ENCODE measurements around the gene CPLX3.

CPLX3 gene

GRCh38 chr15:74837482-74838136, 11.2 kb downstream of the CPLX3 start:
- TF ChIP-seq, protein P1, sequence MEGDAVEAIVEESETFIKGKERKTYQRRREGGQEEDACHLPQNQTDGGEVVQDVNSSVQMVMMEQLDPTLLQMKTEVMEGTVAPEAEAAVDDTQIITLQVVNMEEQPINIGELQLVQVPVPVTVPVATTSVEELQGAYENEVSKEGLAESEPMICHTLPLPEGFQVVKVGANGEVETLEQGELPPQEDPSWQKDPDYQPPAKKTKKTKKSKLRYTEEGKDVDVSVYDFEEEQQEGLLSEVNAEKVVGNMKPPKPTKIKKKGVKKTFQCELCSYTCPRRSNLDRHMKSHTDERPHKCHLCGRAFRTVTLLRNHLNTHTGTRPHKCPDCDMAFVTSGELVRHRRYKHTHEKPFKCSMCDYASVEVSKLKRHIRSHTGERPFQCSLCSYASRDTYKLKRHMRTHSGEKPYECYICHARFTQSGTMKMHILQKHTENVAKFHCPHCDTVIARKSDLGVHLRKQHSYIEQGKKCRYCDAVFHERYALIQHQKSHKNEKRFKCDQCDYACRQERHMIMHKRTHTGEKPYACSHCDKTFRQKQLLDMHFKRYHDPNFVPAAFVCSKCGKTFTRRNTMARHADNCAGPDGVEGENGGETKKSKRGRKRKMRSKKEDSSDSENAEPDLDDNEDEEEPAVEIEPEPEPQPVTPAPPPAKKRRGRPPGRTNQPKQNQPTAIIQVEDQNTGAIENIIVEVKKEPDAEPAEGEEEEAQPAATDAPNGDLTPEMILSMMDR (IDR thresholded peaks at IDR 0.05), result no peak

DNA sequence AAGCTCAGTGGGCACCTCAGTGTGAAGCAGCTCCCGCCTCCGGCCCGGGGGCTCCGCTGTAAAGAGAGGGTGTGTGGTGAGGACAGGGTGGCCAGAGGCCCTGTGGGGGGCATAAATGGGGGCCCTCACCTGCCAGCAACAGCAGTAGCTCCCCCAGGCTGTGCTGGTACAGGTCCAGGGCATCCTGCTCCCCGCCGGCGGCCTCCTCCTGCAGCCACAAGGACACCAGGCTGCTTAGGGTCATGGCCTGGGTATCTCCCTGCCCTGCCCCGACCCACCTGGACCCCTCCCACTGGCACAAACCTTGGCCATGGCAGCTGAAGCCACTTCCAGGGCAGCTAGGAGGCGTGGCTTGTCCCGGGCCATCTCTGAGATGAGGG, 11.7 kb downstream of the CPLX3 start:
- TF ChIP-seq, protein P1 (IDR thresholded peaks at IDR 0.05), result no peak

DNA sequence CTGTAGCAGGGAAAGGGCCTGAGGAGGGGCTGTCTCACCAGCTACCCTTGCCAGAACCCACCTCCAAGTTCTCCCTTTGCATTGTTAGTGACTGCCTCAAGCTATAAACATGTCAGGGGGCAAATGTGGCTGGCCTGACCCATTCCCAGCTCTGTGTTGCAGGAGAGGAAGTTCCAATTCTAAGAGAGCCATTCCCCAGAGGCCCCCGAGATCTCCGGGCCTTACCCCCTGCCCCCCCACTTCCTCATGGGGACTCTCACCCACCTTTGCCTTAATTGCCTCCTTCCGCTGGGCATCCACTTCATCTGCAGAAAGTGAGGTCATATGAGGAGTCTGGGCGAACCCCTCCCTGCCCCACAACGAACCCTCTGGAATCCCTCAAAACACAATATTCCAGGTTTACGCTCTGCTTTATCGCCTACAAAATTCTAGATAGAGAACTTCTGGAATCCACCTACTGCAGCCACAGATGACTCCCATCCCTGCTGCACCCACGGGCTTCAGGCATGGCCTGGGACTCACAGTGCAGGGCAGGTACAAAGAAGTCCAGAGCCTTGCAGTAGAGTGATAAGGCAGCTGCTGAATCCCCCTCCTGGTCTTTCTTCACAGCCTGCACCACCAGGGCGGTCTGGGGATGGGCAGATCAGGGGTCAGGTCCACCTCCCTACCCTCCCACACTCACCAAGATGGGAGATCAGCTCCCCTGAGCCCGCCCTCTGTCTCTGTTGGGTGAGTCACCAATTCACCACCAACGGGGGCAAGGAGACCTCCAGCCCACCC, 12.5 kb downstream of the CPLX3 start:
- TF ChIP-seq, protein P1 (IDR thresholded peaks at IDR 0.05), result no peak

GRCh38 chr15:74839526-74840395, 13.3 kb downstream of the CPLX3 start:
- TF ChIP-seq, protein P1 (IDR thresholded peaks at IDR 0.05), result no peak

DNA sequence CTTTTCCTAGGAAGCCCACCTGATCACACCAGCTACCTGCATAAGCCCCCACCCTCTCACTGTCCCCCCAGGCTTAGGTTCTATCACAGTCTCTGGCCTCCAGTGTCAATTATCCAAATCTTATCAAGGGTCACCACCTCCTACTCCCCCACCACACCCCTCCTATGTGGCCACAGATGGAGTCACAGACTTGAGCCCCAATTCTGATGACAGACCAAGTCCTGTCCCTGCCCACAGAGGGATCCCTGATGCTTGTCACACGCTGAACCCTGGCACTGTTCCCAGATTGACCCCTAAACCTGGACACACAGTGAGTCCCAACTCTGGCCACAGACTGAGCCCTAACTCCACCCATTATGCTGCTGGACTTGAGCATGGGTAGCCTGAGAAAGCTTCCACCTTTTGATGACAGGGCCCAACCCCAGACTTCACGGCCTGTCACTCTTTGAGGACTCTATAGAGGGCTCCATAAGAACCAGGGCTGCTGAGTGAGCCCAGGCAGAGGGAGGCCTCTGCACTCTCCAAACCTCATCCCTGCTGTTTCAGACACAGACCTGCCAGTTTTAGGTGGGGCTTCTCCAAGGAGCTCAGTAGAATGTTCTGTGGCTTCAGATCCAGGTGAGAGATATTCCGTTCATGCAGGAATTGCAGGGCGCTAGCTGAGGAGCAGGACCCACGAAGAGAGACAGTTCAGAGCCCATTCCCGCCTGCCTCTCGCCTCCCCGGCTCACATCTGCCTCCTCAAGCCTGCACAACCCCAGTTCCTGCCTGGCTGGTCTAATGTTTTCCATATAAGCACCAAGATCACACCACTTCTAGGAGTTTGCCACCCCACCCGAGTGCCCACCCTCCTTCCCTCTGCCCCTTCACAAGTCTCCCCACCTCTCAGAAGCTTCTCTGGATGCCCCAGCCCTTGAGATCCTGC, 14.7 kb downstream of the CPLX3 start:
- TF ChIP-seq, protein P1 (IDR thresholded peaks at IDR 0.05), result no peak

- TF ChIP-seq, protein P1 (IDR thresholded peaks at IDR 0.05), result no peak
These were observed 15.5 kb downstream of the CPLX3 start for GRCh38 chr15:74841891-74842373.
